ENCODE data around the gene TMEFF1.
"Not testable (repeated sequence)": the region's sequence is repeated elsewhere in the genome, so short reads cannot be mapped to it uniquely, and the experiment has no call there.

The TMEFF1 gene

GRCh38 chr9:100515578-100516494, 42.9 kb downstream of the TMEFF1 start:
- DNase-seq (ENCODE audit: extremely low spot score): no peak
- CTCF ChIA-PET: no interaction called here
- POLR2A ChIA-PET: no interaction called here
- TF ChIP-seq SP1 (IDR thresholded peaks at IDR 0.05) (no peak), PKNOX1 (IDR thresholded peaks at IDR 0.05) (no peak), BHLHE40 (IDR thresholded peaks at IDR 0.05; ENCODE audit: borderline replicate concordance) (no peak), TARDBP (IDR thresholded peaks at IDR 0.05) (no peak), SUZ12 (IDR thresholded peaks at IDR 0.05) (no peak), HDGF (IDR thresholded peaks at IDR 0.05; ENCODE audit: borderline replicate concordance) (no peak), FOXM1 (IDR thresholded peaks at IDR 0.05; ENCODE audit: borderline replicate concordance) (no peak), CTBP1 (IDR thresholded peaks at IDR 0.05; ENCODE audit: borderline replicate concordance) (no peak), FOXA1 (IDR thresholded peaks at IDR 0.05) (no peak), NFRKB (IDR thresholded peaks at IDR 0.05) (no peak), LEF1 (IDR thresholded peaks at IDR 0.05; ENCODE audit: borderline replicate concordance) (no peak), FOXK2 (IDR thresholded peaks at IDR 0.05) (no peak)

- ChIA-PET POLR2A (no interaction called here), CTCF (no interaction called here)
- DNase-seq (ENCODE audit: extremely low spot score): no peak
- TF ChIP-seq ARNT (IDR thresholded peaks at IDR 0.05) (no peak), HDGF (IDR thresholded peaks at IDR 0.05; ENCODE audit: borderline replicate concordance) (no peak), CTBP1 (IDR thresholded peaks at IDR 0.05; ENCODE audit: borderline replicate concordance) (no peak), SUZ12 (IDR thresholded peaks at IDR 0.05) (no peak), NFRKB (IDR thresholded peaks at IDR 0.05) (no peak), FOXM1 (IDR thresholded peaks at IDR 0.05; ENCODE audit: borderline replicate concordance) (no peak), TARDBP (IDR thresholded peaks at IDR 0.05) (no peak), ELF4 (IDR thresholded peaks at IDR 0.05) (no peak), BHLHE40 (IDR thresholded peaks at IDR 0.05; ENCODE audit: borderline replicate concordance) (no peak), ZNF384 (IDR thresholded peaks at IDR 0.05) (no peak), SP1 (IDR thresholded peaks at IDR 0.05) (no peak), L3MBTL2 (conservative IDR thresholded peaks at IDR 0.05) (no peak), LEF1 (IDR thresholded peaks at IDR 0.05; ENCODE audit: borderline replicate concordance) (no peak)
These were observed 48.3 kb downstream of the TMEFF1 start for GRCh38 chr9:100521282-100521681.

GRCh38 chr9:100525563-100525962, 52.6 kb downstream of the TMEFF1 start:
- CTCF ChIA-PET: no interaction called here
- no peak for TF ChIP-seq TARDBP (IDR thresholded peaks at IDR 0.05)
- no peak for TF ChIP-seq CTBP1 (IDR thresholded peaks at IDR 0.05; ENCODE audit: borderline replicate concordance)
- no peak for TF ChIP-seq FOXA1 (IDR thresholded peaks at IDR 0.05)
- no peak for TF ChIP-seq ARNT (IDR thresholded peaks at IDR 0.05)
- TF ChIP-seq ZNF384 (IDR thresholded peaks at IDR 0.05): no peak
- TF ChIP-seq FOXM1 (IDR thresholded peaks at IDR 0.05; ENCODE audit: borderline replicate concordance): no peak
- no peak for TF ChIP-seq ELF4 (IDR thresholded peaks at IDR 0.05)
- POLR2A ChIA-PET: no interaction called here
- DNase-seq (ENCODE audit: extremely low spot score): no peak

- CTCF ChIA-PET; DNase-seq (ENCODE audit: extremely low spot score); POLR2A ChIA-PET: not testable (repeated sequence)
These were observed 54.3 kb downstream of the TMEFF1 start for GRCh38 chr9:100527180-100527794.

- no peak for DNase-seq (ENCODE audit: extremely low spot score)
- no peak for TF ChIP-seq CTBP1 (IDR thresholded peaks at IDR 0.05; ENCODE audit: borderline replicate concordance)
- TF ChIP-seq ARNT (IDR thresholded peaks at IDR 0.05): no peak
- TF ChIP-seq L3MBTL2 (conservative IDR thresholded peaks at IDR 0.05): no peak
- TF ChIP-seq HDGF (IDR thresholded peaks at IDR 0.05; ENCODE audit: borderline replicate concordance): no peak
- TF ChIP-seq NFRKB (IDR thresholded peaks at IDR 0.05): no peak
- no peak for TF ChIP-seq TARDBP (IDR thresholded peaks at IDR 0.05)
- no peak for TF ChIP-seq SP1 (IDR thresholded peaks at IDR 0.05)
- TF ChIP-seq FOXA1 (IDR thresholded peaks at IDR 0.05): no peak
- ChIA-PET CTCF (no interaction called here), POLR2A (no interaction called here)
These were observed 61.5 kb downstream of the TMEFF1 start for GRCh38 chr9:100534401-100534800.

GRCh38 chr9:100540327-100540726, 67.4 kb downstream of the TMEFF1 start:
- no peak for TF ChIP-seq HDGF (IDR thresholded peaks at IDR 0.05; ENCODE audit: borderline replicate concordance)
- no peak for TF ChIP-seq TARDBP (IDR thresholded peaks at IDR 0.05)
- TF ChIP-seq FOXA1 (IDR thresholded peaks at IDR 0.05): no peak
- no peak for TF ChIP-seq SP1 (IDR thresholded peaks at IDR 0.05)
- no peak for TF ChIP-seq LEF1 (IDR thresholded peaks at IDR 0.05; ENCODE audit: borderline replicate concordance)
- TF ChIP-seq PKNOX1 (IDR thresholded peaks at IDR 0.05): no peak
- CTCF ChIA-PET: no interaction called here
- POLR2A ChIA-PET: no interaction called here
- no peak for DNase-seq (ENCODE audit: extremely low spot score)

GRCh38 chr9:100549048-100549447, 76.1 kb downstream of the TMEFF1 start:
- no peak for DNase-seq (ENCODE audit: extremely low spot score)
- ChIA-PET POLR2A (no interaction called here), CTCF (no interaction called here)
- TF ChIP-seq NFRKB (IDR thresholded peaks at IDR 0.05): no peak
- TF ChIP-seq CTBP1 (IDR thresholded peaks at IDR 0.05; ENCODE audit: borderline replicate concordance): no peak
- TF ChIP-seq FOXK2 (IDR thresholded peaks at IDR 0.05): no peak
- TF ChIP-seq ARNT (IDR thresholded peaks at IDR 0.05): no peak
- TF ChIP-seq BHLHE40 (IDR thresholded peaks at IDR 0.05; ENCODE audit: borderline replicate concordance): no peak
- TF ChIP-seq ELF4 (IDR thresholded peaks at IDR 0.05): no peak
- no peak for TF ChIP-seq L3MBTL2 (conservative IDR thresholded peaks at IDR 0.05)
- TF ChIP-seq TARDBP (IDR thresholded peaks at IDR 0.05): no peak
- no peak for TF ChIP-seq SUZ12 (IDR thresholded peaks at IDR 0.05)

Measured in HEK293T (cell line).